HG02981 (cell line): ENCODE results near the gene EXOSC5.
A peak's percentile ranks its signal among the peaks of the same experiment; 100 is the strongest.
"Not testable (repeated sequence)": the region's sequence is repeated elsewhere in the genome, so short reads cannot be mapped to it uniquely, and the experiment has no call there.

ENCODE experiments used
- ATAC-seq: cut with Tn5 transposase; IDR thresholded peaks from one replicate; pipeline ENCODE4 v1.9.1; 2021; ENCODE audit warnings: mild to moderate bottlenecking, moderate library complexity; ENCODE audit not compliant: unreplicated experiment

EXOSC5 gene

DNA sequence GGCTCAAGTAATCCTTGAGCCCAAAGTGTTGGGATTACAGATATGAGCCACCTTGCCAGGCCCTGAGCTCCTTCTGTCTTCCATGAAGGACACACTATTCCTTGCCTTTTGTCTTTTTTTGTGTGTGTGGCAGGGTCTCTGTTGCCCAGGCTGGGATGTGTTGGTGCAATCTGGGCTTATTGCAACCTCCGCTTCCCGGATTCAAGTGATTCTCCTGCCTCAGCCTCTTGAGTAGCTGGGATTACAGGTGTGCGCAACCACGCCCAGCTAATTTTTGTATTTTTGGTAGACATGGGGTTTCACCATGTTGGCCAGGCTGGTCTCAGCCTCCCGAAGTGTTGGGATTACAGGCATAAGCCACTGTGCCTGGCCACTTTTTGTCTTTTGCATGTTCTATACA lies 11.7 kb upstream of the EXOSC5 start:
- not testable (repeated sequence) for ATAC-seq

DNA sequence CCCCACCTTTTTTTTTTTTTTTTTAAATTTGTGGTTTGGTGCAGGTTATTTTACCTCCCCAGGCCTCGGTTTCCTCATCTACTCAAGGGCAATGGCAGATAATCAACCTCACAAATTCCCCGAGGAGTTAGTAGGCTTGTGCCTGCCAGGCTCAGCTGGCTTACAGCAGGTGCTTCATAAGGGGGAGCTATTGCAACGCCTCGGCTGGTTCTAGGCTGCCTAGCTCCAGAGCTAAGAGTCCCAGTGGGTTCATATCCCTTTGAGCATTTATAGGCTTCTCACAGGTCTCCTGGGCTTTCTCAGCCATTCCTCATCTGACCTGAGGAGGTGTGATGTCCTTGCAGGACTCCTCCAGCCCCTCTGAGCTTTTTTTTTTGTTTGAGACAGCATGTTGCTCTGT lies 11.1 kb upstream of the EXOSC5 start:
- ATAC-seq: no peak

DNA sequence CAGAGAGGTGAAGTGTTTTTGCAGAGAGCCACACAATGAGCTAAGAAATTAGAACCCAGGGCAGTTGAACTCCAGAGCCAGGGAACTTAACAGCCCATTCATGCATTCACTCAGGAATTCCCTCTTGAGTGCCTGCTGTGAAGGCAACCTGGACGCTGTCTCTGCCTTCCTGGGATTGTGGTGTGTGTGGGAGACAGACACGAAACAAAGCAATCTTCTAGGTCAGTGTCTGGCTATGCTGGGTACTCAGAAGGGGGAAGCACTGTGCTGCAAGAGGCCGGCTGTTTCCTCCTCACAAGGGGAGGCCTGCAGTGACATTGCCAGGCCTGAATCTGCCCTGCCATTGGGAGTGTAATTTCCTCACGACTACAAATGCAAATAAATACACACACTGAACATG lies 10.1 kb upstream of the EXOSC5 start:
- no peak for ATAC-seq

DNA sequence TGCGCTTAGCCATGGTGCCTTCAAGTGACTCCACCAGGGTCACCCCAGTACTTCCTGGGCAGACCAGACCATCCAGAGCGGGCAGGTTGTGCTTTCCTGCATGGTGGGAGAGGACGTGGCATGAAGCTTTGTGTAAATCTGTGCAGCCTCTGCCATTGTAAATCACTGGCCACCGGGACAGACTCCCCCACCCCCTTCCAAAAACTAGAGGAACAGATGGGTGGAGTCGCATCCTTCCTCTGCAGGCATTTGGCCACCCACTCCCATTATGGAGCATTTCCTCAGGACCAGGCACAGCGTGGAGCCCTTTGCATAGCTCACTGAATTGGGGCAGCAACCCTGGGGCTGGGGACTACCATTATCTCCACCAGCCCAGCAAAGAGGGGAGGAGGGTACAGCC lies 8.6 kb upstream of the EXOSC5 start:
- ATAC-seq: no peak

DNA sequence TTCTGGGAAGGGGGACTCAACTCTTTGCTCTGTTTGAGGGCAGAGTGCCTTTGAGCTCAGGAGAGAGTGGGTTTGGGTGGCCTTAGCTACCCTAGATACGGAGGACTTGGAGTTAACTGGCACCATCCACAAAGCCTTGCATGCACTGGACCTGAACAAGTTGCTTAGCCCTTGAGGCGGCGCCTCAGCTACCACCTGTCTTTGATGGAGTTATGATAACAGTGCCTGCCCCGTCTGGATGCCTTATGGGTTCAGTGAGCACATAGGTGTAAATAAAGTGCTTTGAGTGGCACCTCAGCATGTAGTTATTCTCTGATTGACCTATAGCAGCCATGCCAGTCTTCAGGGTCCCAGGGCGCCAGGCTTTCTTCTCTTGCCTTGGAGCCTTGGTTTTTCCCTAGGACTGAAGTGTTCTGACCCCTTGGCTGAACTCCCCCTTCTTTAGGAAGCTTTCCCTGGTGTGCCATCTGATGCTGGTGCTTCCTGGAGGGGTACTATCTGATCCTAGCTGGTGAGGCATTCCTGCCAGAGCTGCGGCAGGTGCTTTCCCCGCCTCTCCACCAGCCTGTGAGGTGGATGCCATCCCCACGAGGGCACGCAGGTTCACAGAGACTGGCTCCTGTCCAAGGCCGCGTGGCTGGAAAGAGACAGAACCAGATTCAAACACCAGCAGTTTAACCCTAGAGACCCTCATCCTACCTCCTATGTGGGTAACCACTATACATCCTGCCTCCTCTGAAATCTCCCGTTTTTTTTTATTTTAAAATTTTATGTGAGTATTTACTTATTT lies 6.2 kb upstream of the EXOSC5 start:
- no peak for ATAC-seq

DNA sequence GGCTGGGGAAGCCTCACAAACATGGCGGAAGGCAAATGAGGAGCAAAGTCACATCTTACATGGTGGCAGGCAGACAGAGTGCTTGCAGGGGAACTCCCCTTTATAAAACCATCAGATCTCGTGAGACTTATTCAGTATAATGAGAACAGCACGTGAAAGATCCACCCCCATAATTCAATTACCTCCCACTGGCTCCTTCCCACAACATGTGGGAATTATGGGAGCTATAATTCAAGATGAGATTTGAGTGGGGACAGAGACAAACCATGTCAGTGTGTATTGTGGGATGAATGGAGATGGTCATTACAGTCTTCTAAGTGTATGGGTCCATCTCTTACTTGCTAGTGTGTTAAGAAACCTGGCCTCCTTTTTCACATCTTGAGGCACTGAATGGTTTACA lies 4.9 kb upstream of the EXOSC5 start:
- ATAC-seq: no peak

DNA sequence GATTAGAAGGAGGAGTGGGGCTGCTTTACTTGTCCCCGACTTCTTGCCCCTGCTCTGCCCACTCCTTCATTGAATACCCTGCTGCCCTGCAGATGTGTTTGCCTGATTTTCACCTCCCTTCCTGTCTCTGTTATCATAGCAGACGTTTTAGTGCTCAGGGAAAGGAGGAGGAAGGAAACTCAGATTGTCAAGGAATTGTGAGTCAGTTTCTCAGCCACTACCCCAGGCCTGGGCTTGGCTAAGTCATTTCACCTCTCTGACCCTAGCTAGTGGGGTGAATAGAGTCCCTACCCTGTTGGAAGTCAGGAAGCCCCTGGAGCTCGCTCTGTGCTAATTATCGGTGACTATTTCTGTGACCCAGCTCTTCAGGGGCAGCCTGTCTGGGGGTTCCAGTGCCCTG lies 4.3 kb upstream of the EXOSC5 start:
- no peak for ATAC-seq

DNA sequence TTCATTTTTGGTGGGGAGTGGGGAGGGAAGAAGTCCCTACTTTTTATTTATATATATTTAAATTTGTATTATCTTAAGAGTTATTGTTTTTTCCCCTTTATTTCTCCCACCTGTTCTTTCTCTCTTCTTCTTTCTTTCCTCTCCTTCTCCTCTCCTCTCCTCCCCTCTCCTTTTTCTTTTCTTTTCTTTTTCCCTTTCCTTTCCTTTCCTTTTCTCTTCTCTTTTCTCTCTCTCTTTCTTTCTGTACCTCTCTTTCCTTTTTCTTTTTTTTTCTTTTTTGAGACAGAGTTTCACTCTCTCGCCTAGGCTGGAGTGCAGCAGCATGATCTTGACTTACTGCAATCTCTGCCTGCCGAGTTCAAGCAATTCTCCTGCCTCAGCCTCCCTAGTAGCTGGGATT lies 2.4 kb upstream of the EXOSC5 start:
- no peak for ATAC-seq

DNA sequence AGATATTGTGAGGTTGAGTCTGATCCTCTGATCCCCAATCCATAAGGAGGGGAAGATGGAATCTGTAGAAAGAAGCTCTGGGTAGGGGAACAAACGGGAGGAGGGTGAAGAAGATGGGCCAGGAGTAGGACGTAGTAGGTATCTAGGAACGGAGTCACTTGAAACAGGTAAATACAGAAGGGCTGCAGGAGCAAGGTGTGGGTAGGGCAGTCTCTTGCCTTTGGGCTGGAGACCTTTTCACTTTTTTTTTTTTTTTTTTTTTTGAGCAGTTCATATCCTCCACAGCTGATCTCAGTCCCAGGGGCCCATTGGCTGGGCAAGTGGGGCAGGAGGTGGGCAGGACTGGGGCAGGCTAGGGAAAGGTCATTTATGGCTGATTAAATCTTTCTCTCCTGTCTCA lies 1.9 kb upstream of the EXOSC5 start:
- ATAC-seq: no peak

DNA sequence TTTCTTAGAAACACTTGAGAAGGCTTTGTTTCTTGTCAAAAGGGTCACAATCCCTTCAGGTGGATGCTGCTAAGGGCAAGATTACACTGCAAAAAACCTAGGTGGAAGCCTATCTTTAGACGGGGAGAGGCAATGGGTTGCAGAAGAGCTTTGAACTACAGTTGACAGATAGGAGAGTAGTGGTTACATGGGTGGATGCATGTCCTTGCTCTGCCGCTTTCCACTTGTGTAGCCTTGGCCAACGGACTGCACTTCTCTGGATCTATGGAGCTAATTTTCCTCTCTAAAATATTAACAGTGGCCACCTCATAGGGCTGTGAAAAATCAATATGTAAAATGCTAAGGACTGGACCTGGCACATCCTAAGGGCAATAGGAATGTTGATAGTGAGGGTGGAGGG lies 1.4 kb upstream of the EXOSC5 start:
- ATAC-seq: no peak

DNA sequence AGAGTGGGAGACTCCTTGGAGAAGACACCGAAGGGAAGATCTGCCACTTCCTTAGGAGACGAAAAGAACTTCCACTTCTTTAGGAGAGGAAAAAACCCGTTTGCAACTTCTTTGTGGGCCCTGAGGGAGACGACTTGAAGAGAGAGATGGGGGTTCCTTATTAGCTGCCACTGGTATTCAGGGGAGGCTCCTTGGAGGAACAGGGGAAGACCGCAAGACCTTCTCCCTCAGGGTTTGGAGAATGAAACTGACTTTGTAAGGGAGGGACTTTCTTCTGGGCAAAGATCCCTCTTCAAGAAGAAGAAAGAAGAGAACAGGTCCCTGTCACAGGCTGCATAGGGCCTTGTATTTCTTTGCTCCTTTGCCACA lies 875 bp upstream of the EXOSC5 start:
- ATAC-seq: no peak

DNA sequence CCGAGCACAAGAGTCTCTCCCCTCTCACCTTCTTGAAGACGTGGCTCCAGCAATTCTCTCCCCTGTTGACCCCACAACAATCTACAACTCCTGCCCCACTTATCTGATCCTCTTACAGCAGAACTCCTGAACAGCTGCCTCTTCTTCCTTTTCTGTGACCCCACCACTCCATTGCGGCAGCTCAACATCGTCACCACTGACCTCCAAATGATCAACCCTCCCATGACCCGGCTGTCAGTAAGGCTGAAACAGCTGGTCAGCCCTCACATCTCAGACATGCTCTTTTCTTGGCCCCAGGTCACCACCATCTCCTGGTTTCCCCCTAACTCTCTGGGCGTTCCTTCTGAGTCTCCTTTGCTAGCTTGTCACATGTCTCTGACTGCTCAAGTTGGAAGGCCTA lies 1.8 kb downstream of the EXOSC5 start:
- no peak for ATAC-seq

DNA sequence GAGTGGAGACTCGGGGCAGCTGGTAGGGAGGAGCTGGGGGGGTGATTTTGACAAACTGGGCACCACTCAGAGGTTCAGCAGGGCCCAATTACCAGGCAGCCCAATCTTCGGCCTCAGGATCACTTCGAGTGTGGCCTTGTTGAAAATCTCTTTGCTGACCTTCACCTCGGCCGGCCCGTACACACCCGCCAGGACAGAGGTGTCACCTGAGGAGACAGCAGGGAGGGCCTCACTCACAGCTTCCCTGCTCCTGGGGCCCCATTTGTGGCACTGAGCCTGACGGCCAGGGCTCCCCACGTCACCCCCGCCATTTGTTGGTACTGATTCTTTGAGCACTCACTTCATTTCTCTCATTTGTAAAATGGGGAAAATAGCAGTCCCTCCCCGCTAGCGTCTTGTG lies 4.4 kb downstream of the EXOSC5 start:
- no peak for ATAC-seq

DNA sequence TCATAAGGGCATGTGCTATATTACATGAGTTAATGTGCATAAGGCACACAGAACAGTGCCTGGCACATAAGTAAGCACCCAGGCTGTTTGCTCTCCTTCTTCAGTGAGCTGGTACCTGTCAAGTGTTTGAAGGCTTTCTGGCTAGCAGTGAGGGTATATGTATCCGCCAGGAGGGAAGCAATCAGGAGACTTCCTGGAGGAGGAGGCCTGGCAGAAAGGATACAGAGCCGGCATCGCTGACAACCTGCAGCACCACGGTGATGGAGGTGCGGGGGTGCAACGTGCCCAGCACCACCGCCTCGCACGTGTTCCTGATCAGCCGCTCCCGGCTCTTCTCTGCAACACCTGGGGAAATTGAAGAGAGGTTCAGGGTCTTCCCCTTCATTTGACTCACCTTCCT lies 5.5 kb downstream of the EXOSC5 start:
- ATAC-seq: no peak

DNA sequence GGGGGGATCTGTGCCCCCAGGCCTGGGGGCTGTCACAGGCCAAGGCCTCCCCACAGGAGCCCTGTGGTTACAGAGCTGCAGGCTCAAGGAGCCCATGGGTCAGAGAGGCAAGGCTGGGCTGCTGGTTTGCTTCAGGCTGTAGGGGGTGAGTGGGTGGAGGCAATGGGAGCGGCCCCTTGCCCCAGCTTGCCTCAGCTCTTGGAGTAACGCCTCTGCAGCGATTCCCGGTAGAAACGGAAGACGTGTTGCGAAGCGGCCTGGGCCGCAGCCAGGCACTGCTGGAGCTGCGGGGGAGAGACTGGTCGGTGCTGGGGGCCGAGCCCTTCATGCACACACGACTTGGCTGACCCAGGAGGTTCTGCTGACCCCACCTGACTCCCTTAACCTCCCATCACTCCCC lies 10.7 kb downstream of the EXOSC5 start:
- no peak for ATAC-seq

DNA sequence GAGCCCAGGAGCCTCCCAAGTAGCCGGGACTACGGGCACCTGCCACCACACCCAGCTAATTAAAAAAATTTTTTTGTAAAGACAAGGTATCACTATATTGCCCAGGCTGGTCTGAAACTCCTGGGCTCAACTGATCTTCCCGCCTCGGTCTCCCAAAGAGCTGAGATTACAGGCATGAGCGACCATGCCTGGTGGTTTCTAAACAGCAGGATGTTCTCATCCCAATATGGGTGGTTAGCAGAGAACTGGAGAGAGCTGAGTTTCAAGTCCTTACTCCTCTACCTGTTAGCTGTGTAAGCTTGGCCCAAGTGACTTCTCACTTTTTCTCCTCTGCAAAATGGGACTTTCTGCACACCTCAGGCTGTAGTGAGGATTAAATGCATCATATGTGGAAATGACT lies 12.8 kb downstream of the EXOSC5 start:
- no peak for ATAC-seq

DNA sequence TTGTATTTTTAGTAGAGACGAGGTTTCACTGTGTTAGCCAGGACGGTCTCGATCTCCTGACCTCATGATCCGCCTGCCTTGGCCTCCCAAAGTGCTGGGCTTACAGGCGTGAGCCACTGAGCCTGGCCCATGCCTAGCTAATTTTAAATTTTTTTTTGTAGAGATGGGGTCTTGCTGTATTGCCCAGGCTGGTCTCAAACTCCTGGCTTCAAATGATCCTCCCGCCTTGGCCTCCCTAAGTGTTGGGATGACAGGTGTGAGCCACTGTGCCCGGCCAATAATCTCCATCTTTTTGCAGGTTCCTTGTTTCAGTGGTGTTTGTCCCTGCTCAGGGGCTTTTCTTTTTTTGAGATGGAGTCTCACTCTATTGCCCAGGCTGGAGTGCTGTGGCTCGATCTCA lies 15.6 kb downstream of the EXOSC5 start:
- not testable (repeated sequence) for ATAC-seq

DNA sequence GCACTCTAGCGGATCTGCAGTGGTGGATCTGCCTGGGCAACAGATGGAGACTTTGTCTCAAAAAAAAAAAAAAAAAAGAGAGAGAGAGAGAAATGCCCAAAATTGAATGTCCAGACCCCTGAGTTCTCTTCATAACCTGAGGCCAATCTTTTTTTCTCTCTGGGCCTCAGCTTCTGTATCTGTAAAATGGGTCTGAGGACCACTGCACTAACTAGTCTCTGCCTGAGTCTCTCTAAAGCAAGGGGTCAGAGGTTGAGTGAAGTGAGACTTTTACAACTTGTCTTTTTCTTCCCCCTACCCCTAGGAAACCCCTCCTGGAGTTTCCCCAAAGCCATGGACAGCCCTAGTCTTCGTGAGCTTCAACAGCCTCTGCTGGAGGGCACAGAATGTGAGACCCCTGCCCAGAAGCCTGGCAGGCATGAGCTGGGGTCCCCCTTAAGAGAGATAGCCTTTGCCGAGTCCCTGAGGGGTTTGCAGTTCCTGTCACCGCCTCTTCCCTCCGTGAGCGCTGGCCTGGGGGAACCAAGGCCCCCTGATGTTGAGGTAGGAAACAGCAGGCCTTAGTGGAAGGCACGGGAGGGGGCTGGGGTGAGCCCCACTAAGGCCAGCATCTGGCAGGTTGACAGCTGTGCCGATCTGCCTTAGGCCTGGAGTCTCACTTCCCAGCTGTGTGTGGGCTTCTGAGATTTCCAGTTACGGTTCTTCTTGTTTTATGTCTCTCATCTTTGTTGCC lies 19.0 kb downstream of the EXOSC5 start:
- peak; percentile 76 for ATAC-seq

DNA sequence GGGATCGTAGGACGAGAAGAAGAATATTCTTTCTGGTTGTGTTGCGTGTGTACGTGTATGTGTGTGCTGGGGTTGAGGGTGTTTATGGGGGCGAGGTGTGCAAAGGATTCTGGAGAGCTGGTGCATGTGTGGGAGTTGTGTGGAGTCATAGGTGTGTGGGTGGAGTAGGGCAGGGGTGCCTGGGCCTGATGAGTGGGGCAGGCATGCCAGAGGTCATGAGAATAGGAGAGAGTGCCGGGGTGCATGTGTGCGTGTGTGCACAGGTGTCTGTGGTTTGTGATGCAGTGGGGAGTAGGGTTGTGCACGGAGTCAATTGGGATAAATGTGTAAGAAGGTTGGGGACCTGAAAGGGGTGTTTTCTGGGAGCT lies 20.2 kb downstream of the EXOSC5 start:
- ATAC-seq: no peak

DNA sequence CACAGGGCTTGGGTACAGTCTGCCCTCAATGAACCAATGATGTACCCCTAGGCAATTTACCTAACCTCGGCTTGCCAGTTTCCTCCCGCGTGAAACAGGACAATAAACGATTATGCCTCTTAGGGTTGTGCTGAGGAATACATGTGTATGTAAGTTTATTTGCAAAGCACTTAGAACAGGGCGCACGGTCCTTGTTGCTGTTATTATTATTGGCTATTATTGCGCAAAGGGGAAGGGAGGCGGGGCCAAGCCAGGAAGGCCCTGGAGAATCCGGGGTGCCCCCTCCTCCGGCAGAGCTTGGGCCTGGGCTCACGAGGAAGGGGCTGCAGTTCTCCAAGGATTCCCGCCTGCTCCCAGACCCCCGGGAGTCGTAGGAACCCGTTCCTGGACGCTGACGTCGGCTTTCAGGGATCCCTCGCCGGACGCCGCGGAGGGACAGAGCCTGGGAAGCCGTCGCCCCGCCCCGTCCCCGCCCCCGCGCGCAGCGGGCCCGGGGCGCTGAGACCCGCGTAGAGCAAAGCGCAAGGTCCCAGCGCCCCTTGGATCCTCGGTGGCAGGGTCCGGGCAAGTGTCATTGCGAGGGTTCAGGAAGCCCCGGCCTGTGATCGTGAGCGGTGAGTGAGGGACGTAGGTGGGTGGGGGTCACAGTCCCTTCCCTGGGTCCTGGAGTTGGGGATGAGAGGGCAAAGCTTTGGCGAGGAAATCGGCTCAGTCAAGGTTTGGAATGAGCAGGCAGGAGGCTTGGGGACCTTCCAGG lies 20.7 kb downstream of the EXOSC5 start, which contains the start of gene TMEM91:
Gene TMEM91, plus strand, starts transcription at position 293 of the 757 bp plus-strand sequence. CDS start 1,777 bp downstream, outside the sequence.
- no peak for ATAC-seq

DNA sequence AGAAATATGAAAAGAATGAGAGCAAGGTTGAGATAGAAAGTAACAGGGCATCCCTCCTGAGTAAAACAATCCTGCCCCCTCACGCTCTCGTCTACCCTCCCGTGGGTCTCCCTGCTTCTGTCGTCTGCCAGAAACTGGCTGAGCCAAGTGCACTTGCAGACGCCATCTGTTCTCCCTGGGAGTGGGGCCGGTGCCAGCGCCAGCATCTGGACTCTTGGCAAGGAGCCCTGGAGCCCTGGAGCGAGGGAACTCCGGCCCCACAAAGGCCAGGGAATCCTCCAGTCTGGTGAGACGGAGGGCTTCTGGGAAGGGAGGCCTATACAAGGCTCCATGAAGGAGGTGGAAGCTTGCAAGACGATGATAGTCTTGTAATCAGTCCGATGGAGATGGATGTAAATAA lies 23.2 kb downstream of the EXOSC5 start:
- no peak for ATAC-seq

DNA sequence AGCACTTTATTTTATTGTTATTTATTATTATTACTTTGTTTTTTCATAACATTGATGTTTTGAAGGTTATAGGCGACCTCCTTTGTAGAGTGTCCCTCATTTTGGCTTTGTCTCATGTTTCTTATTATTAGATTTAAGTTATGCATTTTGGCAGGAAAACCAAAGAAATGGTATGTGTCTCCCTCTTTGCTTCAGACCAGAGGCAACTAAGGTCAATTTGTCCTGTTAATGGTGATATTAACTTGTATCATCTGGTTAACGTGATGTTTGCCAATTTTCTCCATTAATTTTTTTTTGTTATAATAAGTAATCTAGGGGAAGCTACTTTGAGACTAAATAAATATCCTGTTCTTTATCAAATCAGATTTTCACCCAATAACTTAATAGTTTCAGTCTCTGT lies 24.7 kb downstream of the EXOSC5 start:
- ATAC-seq: no peak
